ENCODE results near the gene ACSF2. TPM values are rescaled to one million over a fixed set of nuclear protein-coding genes. Genes with fewer than 3 reads are reported as not detected.
A peak's percentile ranks its signal among the peaks of the same experiment; 100 is the strongest.
"Not testable (repeated sequence)": the region's sequence is repeated elsewhere in the genome, so short reads cannot be mapped to it uniquely, and the experiment has no call there.

Gene ACSF2
- total RNA-seq, 1 experiment from 2014 or later = 11.1 TPM

GRCh38 chr17:50407921-50408320 is 18.1 kb upstream of the ACSF2 start:
- no peak for DNase-seq (ENCODE audit: low read depth)

- DNase-seq (ENCODE audit: low read depth) = no peak
These were observed 13.8 kb upstream of the ACSF2 start for GRCh38 chr17:50412188-50412732.

GRCh38 chr17:50414808-50415207 is 11.2 kb upstream of the ACSF2 start:
- DNase-seq (ENCODE audit: low read depth) = no peak

- not testable (repeated sequence) for DNase-seq (ENCODE audit: low read depth)
These were observed 6.4 kb upstream of the ACSF2 start for GRCh38 chr17:50419577-50419976.

- DNase-seq (ENCODE audit: low read depth) = no peak
These were observed 5.5 kb upstream of the ACSF2 start for GRCh38 chr17:50420419-50421112.

GRCh38 chr17:50421308-50422051 is 4.5 kb upstream of the ACSF2 start:
- DNase-seq (ENCODE audit: low read depth) = no peak

- no peak for DNase-seq (ENCODE audit: low read depth)
These were observed 3.3 kb upstream of the ACSF2 start for GRCh38 chr17:50422738-50423137.

GRCh38 chr17:50423553-50424159 is 2.4 kb upstream of the ACSF2 start:
- DNase-seq (ENCODE audit: low read depth) = peak; percentile 99

- DNase-seq (ENCODE audit: low read depth) = no peak
These were observed 1.6 kb upstream of the ACSF2 start for GRCh38 chr17:50424246-50424995.

GRCh38 chr17:50424996-50425681 is 879 bp upstream of the ACSF2 start:
- no peak for DNase-seq (ENCODE audit: low read depth)

- peak; percentile 6 for DNase-seq (ENCODE audit: low read depth)
These were observed 409 bp downstream of the ACSF2 start for GRCh38 chr17:50426472-50426782.

- peak; percentile 59 for DNase-seq (ENCODE audit: low read depth)
These were observed 1.1 kb downstream of the ACSF2 start for GRCh38 chr17:50426814-50427787.

GRCh38 chr17:50428126-50428525 is 2.1 kb downstream of the ACSF2 start:
- not testable (repeated sequence) for DNase-seq (ENCODE audit: low read depth)

GRCh38 chr17:50428831-50429424 is 2.9 kb downstream of the ACSF2 start:
- DNase-seq (ENCODE audit: low read depth) = no peak

- no peak for DNase-seq (ENCODE audit: low read depth)
These were observed 3.8 kb downstream of the ACSF2 start for GRCh38 chr17:50429793-50430192.

- DNase-seq (ENCODE audit: low read depth) = no peak
These were observed 5.0 kb downstream of the ACSF2 start for GRCh38 chr17:50430821-50431618.

- no peak for DNase-seq (ENCODE audit: low read depth)
These were observed 6.2 kb downstream of the ACSF2 start for GRCh38 chr17:50432125-50432762.

GRCh38 chr17:50437409-50437808 is 11.4 kb downstream of the ACSF2 start:
- DNase-seq (ENCODE audit: low read depth) = no peak

Data from HT1080 (cell line).